KOPT-K1 (cell line): ENCODE data around the gene CHST12.

Experiments
- H3K27ac ChIP-seq: fragments of 200-600 bp; sonication (generic); 2 replicates; pipeline ENCODE4 v1.5.1; 2016; ENCODE audit warnings: antibody characterized with exemption, mild to moderate bottlenecking, low read depth, low read length; ENCODE audit not compliant: poor library complexity, severe bottlenecking
- H3K36me3 ChIP-seq: fragments of 200-600 bp; sonication (generic); 2 replicates; pipeline ENCODE4 v1.5.1; 2017; ENCODE audit warnings: antibody characterized with exemption, mild to moderate bottlenecking, low read length, moderate library complexity; ENCODE audit not compliant: insufficient read depth
- H3K9me3 ChIP-seq: fragments of 200-600 bp; sonication (generic); 2 replicates; pipeline ENCODE4 v1.5.1; 2017; ENCODE audit warnings: antibody characterized with exemption, low read length, mild to moderate bottlenecking; ENCODE audit not compliant: insufficient read depth, poor library complexity, severe bottlenecking

Gene CHST12

GRCh38 chr7:2495418-2496299, 92.2 kb downstream of the CHST12 start:
- H3K27ac ChIP-seq: no peak overlapping the region

GRCh38 chr7:2496375-2496774, 93.0 kb downstream of the CHST12 start:
- H3K27ac ChIP-seq: no peak overlapping the region
- H3K36me3 ChIP-seq: no peaks in the 10 kb centered on the region
- H3K9me3 ChIP-seq: no peaks in the 10 kb centered on the region

More at GRCh38 chr7:2495418-2496299, 92.2 kb downstream of the CHST12 start:
- Histone ChIP-seq H3K9me3 (no peaks in the 10 kb centered on the region), H3K36me3 (no peaks in the 10 kb centered on the region)

GRCh38 chr7:2497065-2497464, 93.7 kb downstream of the CHST12 start:
- H3K27ac ChIP-seq: no peak overlapping the region
- no peaks in the 10 kb centered on the region for H3K36me3 ChIP-seq
- H3K9me3 ChIP-seq: no peaks in the 10 kb centered on the region

- Histone ChIP-seq H3K9me3 (no peaks in the 10 kb centered on the region), H3K36me3 (no peaks in the 10 kb centered on the region), H3K27ac (no peak overlapping the region)
Observed at GRCh38 chr7:2497500-2498336, 94.3 kb downstream of the CHST12 start.
